Motor neuron (in vitro differentiated cells): Measurements from ENCODE around the gene FBN2. TPM values are rescaled to one million over a fixed set of nuclear protein-coding genes. Genes with fewer than 3 reads are reported as not detected.
"Not testable (repeated sequence)": the region's sequence is repeated elsewhere in the genome, so short reads cannot be mapped to it uniquely, and the experiment has no call there.

ENCODE experiments used
- ATAC-seq, 8 experiments: fragments of 200-7000 bp; cut with Tn5 transposase; replicated peaks in 6 of 8; 2 replicates each; pipeline ENCODE4 v1.8.0; 2021; ENCODE audit warnings: mild to moderate bottlenecking in 8 of 8, moderate library complexity in 8 of 8
- H3K27ac ChIP-seq, 2 donors: fragments of 250-450 bp; sonication (Bioruptor Pico); 2 replicates each; pipeline ENCODE4 v1.9.0; 2021; ENCODE audit warnings: antibody characterized with exemption in 2 of 2, mild to moderate bottlenecking in 2 of 2, moderate library complexity in 1 of 2
- H3K4me1 ChIP-seq, 2 donors: fragments of 250-450 bp; sonication (Bioruptor Pico); replicated peaks in 1 of 2; 2 replicates each; pipeline ENCODE4 v1.6.1; 2021; ENCODE audit warnings: antibody characterized with exemption in 2 of 2, mild to moderate bottlenecking in 2 of 2, moderate library complexity in 1 of 2
- H3K4me3 ChIP-seq, 5 donors: fragments of 250-450 bp; sonication (Bioruptor Pico); 2 replicates each; pipeline ENCODE4 v1.9.0; 2021; ENCODE audit warnings: antibody characterized with exemption in 5 of 5, mild to moderate bottlenecking in 5 of 5, moderate library complexity in 4 of 5
- WGBS, 10 experiments: fragments of 450-650 bp; shearing (Covaris generic); methylation state at CpG; one replicate each; pipeline ENCODE4 v1.0.0; 2022; 5-methylcytosine and 5-hydroxymethylcytosine counted together
- in situ Hi-C, 9 experiments: fragments of 400-800 bp; cut with MboI; loops; one replicate each; pipeline ENCODE4 v1.15.0; 2021; ENCODE audit warnings: low sequenced_read_pairs in 9 of 9, low pct_unique_long_range_greater_than_20kb in 2 of 9; ENCODE audit not compliant: unreplicated experiment in 9 of 9
- total RNA-seq, 8 experiments: library from RNA; unstranded; fragments of 300-600 nt; gene quantifications; 2 replicates each; pipeline versions ENCODE4 v1.2.3 to v1.2.4, GENCODE V29; 2022

The FBN2 gene
- total RNA-seq, 8 experiments from 2014 or later: 5.3 to 129 (median 15.1) TPM

DNA sequence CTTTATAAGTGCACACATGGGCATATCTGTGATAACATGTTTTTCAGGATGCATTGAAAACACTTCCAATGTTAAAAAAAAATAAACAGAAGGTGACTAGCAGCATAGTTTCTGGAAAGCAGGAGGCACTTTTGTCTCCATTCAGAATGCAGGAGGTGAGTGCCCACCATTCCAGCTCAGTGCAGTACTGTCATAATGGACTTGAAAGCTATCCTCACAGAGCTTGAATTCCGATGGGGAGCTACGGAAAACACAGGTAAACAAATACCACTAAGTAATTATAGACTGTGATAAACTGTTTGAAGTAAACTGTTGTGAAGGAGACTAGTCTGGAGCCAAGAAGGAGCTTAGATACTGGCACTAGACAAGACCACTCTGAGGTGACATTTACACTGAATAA lies 9.9 kb downstream of the FBN2 start:
- WGBS, 10 experiments: 35 to 100% (median 100%) methylated on average over 2 of the region's 2 CpGs; no CpG with 5 or more reads in 2 of the 10 experiments
- in situ Hi-C loops: loop anchor here in 1 of 9 experiments (25.0 kb wide), 1 partner anchor 134 kb away; no protein-coding TSS in a partner anchor
- no peak for ATAC-seq
- Histone ChIP-seq H3K4me1 (no peaks in the 10 kb centered on the region), H3K4me3 (no peak overlapping the region), H3K27ac (no peak overlapping the region)

DNA sequence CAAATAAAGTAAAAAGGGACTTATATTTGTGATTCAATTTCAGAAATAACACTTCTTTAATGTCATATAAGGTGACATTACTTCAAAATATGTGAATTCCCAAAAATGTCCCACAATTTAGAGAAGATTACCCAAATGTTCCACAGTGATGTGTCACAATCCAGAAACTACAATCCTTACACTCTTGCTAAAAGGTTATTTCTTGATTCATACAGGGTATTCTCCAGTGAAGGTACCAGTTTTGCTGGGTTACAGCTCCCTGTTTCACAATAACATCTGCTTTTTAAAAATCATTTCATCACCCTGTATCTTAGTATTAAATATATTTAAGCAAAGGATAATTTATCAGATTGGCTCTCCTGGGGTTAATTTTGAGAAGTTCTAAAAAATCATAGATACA lies 11.0 kb downstream of the FBN2 start:
- in situ Hi-C loops: loop anchor here in 1 of 9 experiments (25.0 kb wide), 1 partner anchor 135 kb away; no protein-coding TSS in a partner anchor
- Histone ChIP-seq H3K4me1 (no peaks in the 10 kb centered on the region), H3K4me3 (no peak overlapping the region), H3K27ac (no peak overlapping the region)
- no peak for ATAC-seq

DNA sequence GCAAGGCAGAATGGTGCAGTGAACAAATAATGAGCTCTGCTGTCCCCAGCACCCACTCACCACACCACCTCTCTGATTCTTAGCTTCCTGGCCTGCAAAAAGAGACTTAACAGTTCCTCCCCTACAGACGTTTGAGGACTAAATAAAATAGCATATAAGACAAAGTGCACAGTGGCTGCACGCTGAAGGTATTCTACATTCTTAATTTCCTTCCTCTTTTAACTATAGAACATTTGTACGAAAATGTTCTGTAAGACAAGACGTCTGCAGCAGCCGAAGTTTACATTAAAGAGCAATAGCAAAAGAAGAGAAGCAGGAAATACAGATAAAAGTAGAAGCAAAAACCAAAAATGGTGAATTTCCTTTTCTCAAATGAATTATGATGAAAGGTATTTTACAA lies 15.7 kb downstream of the FBN2 start:
- in situ Hi-C loops: loop anchor here in 1 of 9 experiments (25.0 kb wide), 1 partner anchor 315 kb away; no protein-coding TSS in a partner anchor
- H3K4me1 ChIP-seq: no peaks in the 10 kb centered on the region
- 49 to 100% (median 82%) methylated on average over 4 to 5 of the region's 5 CpGs; no CpG with 5 or more reads in 1 of the 10 experiments for WGBS, 10 experiments
- H3K4me3 ChIP-seq: no peak overlapping the region
- no peak overlapping the region for H3K27ac ChIP-seq
- ATAC-seq: no peak

GRCh38 chr5:128519827-128520226 lies 18.2 kb downstream of the FBN2 start:
- in situ Hi-C loops: loop anchor here in 1 of 9 experiments (25.0 kb wide), 1 partner anchor 317 kb away; no protein-coding TSS in a partner anchor
- no peak for ATAC-seq
- Histone ChIP-seq H3K27ac (no peak overlapping the region), H3K4me1 (no peaks in the 10 kb centered on the region), H3K4me3 (no peak overlapping the region)
- WGBS, 10 experiments: 0 to 100% (median 87%) methylated on average over 1 of the region's 1 CpG; no CpG with 5 or more reads in 1 of the 10 experiments

DNA sequence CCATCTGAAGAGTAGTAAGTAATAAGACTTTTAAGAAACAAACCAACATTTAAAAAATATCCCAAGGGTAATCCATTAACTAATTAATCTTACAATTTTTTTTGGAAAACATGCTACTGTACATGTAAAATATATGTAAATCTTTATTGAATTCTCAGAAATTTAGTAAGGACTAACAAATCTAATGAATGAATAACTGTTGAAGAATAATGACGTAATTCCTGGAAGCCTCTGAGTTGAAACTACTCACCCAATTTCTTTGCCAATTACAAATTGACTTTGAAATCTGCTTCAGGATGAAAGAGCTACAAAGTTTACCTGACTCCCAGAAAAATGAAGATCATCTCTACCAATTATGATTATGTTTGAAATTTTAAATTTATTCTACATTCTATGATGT lies 21.1 kb downstream of the FBN2 start:
- ATAC-seq: no peak
- Histone ChIP-seq H3K27ac (no peak overlapping the region), H3K4me3 (no peak overlapping the region), H3K4me1 (no peaks in the 10 kb centered on the region)
- in situ Hi-C loops: loop anchor here in 1 of 9 experiments (25.0 kb wide), 1 partner anchor 320 kb away; no protein-coding TSS in a partner anchor
- 29 to 100% (median 92%) methylated on average over 1 of the region's 1 CpG; no CpG with 5 or more reads in 3 of the 10 experiments for WGBS, 10 experiments

- Histone ChIP-seq H3K4me3 (no peak overlapping the region), H3K4me1 (no peaks in the 10 kb centered on the region), H3K27ac (no peak overlapping the region)
- in situ Hi-C loops: loop anchor here in 1 of 9 experiments (25.0 kb wide), 1 partner anchor 323 kb away; no protein-coding TSS in a partner anchor
- WGBS, 10 experiments: 0 to 75% (median 63%) methylated on average over 1 of the region's 1 CpG; no CpG with 5 or more reads in 4 of the 10 experiments
- peak in 2 of 8 experiments; percentile 39 to 41 for ATAC-seq
Observed at GRCh38 chr5:128513806-128514205, 24.2 kb downstream of the FBN2 start.

DNA sequence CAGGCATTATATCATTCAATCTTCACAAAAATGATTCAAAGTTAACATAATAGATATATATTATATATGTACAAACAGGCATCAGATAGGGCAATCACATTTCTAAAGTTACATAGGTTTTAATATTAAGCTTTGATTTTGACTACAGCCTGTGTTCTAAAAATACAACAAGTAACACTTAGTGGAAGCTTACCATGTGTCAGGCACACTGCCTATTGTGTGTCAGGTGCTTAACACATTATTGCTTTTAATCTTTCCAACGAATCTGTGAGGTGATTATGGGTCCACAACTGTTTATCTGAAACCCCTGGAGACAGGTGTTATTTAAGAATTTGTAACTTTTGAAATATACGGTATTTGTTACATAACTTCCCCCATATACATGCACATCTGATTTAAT lies 25.2 kb downstream of the FBN2 start:
- Histone ChIP-seq H3K4me1 (no peaks in the 10 kb centered on the region), H3K27ac (no peak overlapping the region), H3K4me3 (no peak overlapping the region)
- in situ Hi-C loops: loop anchor here in 1 of 9 experiments (25.0 kb wide), 1 partner anchor 324 kb away; no protein-coding TSS in a partner anchor
- ATAC-seq: no peak
- 40 to 100% (median 83%) methylated on average over 1 to 2 of the region's 2 CpGs; no CpG with 5 or more reads in 1 of the 10 experiments for WGBS, 10 experiments

GRCh38 chr5:128506643-128507042 lies 31.4 kb downstream of the FBN2 start:
- Histone ChIP-seq H3K4me3 (no peak overlapping the region), H3K4me1 (no peaks in the 10 kb centered on the region), H3K27ac (no peak overlapping the region)
- no peak for ATAC-seq
- 0 to 100% (median 92%) methylated on average over 1 to 2 of the region's 2 CpGs for WGBS, 10 experiments
- in situ Hi-C loops: loop anchor here in 1 of 9 experiments (25.0 kb wide), 1 partner anchor 331 kb away; no protein-coding TSS in a partner anchor

- not testable (repeated sequence) for H3K27ac ChIP-seq, H3K4me1 ChIP-seq, ATAC-seq, H3K4me3 ChIP-seq
- in situ Hi-C loops: loop anchor here in 1 of 9 experiments (25.0 kb wide), 1 partner anchor 334 kb away; no protein-coding TSS in a partner anchor
- 63 to 100% (median 100%) methylated on average over 1 of the region's 1 CpG; no CpG with 5 or more reads in 7 of the 10 experiments for WGBS, 10 experiments
Observed at GRCh38 chr5:128503727-128504126, 34.3 kb downstream of the FBN2 start.

GRCh38 chr5:128498844-128499455 lies 39.1 kb downstream of the FBN2 start:
- 0 to 86% (median 61%) methylated on average over 1 to 5 of the region's 5 CpGs for WGBS, 10 experiments
- ATAC-seq: peak in 3 of 8 experiments; percentile 63 to 87 (median 74)
- in situ Hi-C loops: loop anchor here in 4 of 9 experiments (5.0 to 10.0 kb wide), 2 partner anchors 284 to 287 kb away; no protein-coding TSS in a partner anchor
- Histone ChIP-seq H3K27ac (no peak overlapping the region), H3K4me1 (no peaks in the 10 kb centered on the region), H3K4me3 (no peak overlapping the region)

- no peak overlapping the region for H3K4me3 ChIP-seq
- in situ Hi-C loops: loop anchor here in 3 of 9 experiments (10.0 kb wide), 1 partner anchor 280 kb away; no protein-coding TSS in a partner anchor
- no peak for ATAC-seq
- H3K4me1 ChIP-seq: no peaks in the 10 kb centered on the region
- no peak overlapping the region for H3K27ac ChIP-seq
- 29 to 100% (median 78%) methylated on average over 1 of the region's 1 CpG; no CpG with 5 or more reads in 3 of the 10 experiments for WGBS, 10 experiments
Observed at GRCh38 chr5:128494516-128494915, 43.5 kb downstream of the FBN2 start.

DNA sequence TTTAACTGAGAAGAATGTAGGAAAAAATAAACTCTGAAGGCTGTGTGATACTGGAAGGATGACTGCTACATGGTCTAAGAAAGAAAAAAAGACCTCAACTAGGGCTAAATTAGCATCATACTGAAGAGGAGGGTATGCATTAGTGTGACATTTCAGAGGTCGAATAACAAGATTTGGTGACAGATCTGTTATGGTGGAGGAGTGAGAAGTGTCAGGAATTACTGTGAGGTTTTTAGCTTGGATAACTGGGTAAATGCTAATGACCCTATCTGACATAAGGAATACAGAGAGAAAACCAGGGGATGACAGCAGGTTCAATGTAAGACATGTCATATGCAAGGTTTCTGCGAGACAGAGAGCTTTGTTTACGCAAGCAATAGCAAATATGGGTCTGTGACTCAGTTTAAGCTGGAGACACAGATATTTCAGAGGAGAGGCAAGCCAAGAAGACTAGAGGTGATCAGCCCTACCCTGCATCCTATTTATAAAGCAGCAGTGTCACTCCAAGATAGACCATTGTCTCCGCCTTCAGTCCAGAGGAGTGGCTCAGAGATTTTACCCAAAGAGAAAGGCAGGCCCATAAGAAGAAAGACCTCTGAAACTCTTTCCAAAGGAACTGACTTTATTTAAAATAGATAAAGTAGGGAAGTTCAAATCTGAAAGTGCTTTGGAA lies 44.3 kb downstream of the FBN2 start:
- peak in 2 of 8 experiments; percentile 26 to 48 for ATAC-seq
- in situ Hi-C loops: loop anchor here in 3 of 9 experiments (10.0 kb wide), 1 partner anchor 279 kb away; no protein-coding TSS in a partner anchor
- H3K4me1 ChIP-seq: no peaks in the 10 kb centered on the region
- no peak overlapping the region for H3K4me3 ChIP-seq
- WGBS, 10 experiments: 73 to 100% (median 94%) methylated on average over 1 to 3 of the region's 4 CpGs; no CpG with 5 or more reads in 1 of the 10 experiments
- H3K27ac ChIP-seq: no peak overlapping the region

- Histone ChIP-seq H3K27ac (no peak overlapping the region), H3K4me3 (no peak overlapping the region), H3K4me1 (no peaks in the 10 kb centered on the region)
- 29 to 93% (median 86%) methylated on average over 1 to 3 of the region's 3 CpGs; no CpG with 5 or more reads in 1 of the 10 experiments for WGBS, 10 experiments
- ATAC-seq: no peak
- in situ Hi-C loops: loop anchor here in 3 of 9 experiments (10.0 kb wide), 1 partner anchor 276 kb away; no protein-coding TSS in a partner anchor
Observed at GRCh38 chr5:128491291-128491690, 46.8 kb downstream of the FBN2 start.
